ENCODE data around the gene HERC4.
A peak's percentile ranks its signal among the peaks of the same experiment; 100 is the strongest.

HERC4 gene

DNA sequence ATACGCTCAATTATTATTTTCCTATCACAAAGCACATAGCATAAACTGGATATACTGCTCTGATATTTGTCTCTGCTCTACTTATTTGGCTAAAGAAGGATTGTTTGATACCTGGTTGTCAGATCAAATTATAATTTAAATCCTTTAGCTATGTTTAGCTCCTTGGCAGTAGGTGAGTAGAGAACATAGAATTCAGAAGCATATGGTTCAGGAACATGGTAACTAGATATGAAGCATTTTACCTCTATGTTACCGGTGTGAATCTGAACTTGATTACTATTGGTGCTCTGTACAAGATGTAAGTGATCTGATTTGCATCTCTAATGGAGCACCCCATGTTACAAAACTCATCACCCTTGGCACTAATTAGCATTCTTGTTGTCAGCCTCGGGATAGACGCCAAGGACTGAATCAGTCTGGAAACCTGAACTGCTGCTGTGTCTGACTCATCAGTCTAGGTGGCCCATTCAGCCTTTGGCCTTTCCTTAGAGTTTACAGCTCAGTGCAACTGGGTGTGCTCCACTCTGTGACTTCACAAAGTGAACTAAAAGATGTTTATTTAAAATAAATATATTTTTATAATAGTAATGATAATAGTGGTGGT, 21.9 kb upstream of the HERC4 start:
- no peaks in the 10 kb centered on the region for H3K9me3 ChIP-seq (ENCODE audit: insufficient read depth, low read depth, low read length)
- no peaks in the 10 kb centered on the region for H3K79me2 ChIP-seq (ENCODE audit: insufficient read depth, low read length)
- H3K4me2 ChIP-seq (ENCODE audit: low read depth, low read length, poor library complexity, severe bottlenecking): no peak overlapping the region
- H4K20me1 ChIP-seq (ENCODE audit: insufficient read depth, low read length, poor library complexity, severe bottlenecking): no peaks in the 10 kb centered on the region
- H3K9ac ChIP-seq (ENCODE audit: low read depth, low read length, poor library complexity, severe bottlenecking): no peak overlapping the region
- H3K4me1 ChIP-seq (ENCODE audit: insufficient read depth, low read length, poor library complexity, severe bottlenecking): no peaks in the 10 kb centered on the region
- no peak overlapping the region for H3K4me3 ChIP-seq (ENCODE audit: low read length, poor library complexity, severe bottlenecking)
- H3F3A ChIP-seq (ENCODE audit: low read depth): no peaks in the 10 kb centered on the region
- no peak overlapping the region for H2AFZ ChIP-seq (ENCODE audit: low read length)
- no peaks in the 10 kb centered on the region for H3K9me2 ChIP-seq (replicated peaks; ENCODE audit: low read depth, low read length)
- no peaks in the 10 kb centered on the region for H3K36me3 ChIP-seq (ENCODE audit: insufficient read depth, low read length)
- no peak for TF ChIP-seq EZH2phosphoT487 (IDR thresholded peaks at IDR 0.05; ENCODE audit: borderline replicate concordance)
- TF ChIP-seq, protein P1, sequence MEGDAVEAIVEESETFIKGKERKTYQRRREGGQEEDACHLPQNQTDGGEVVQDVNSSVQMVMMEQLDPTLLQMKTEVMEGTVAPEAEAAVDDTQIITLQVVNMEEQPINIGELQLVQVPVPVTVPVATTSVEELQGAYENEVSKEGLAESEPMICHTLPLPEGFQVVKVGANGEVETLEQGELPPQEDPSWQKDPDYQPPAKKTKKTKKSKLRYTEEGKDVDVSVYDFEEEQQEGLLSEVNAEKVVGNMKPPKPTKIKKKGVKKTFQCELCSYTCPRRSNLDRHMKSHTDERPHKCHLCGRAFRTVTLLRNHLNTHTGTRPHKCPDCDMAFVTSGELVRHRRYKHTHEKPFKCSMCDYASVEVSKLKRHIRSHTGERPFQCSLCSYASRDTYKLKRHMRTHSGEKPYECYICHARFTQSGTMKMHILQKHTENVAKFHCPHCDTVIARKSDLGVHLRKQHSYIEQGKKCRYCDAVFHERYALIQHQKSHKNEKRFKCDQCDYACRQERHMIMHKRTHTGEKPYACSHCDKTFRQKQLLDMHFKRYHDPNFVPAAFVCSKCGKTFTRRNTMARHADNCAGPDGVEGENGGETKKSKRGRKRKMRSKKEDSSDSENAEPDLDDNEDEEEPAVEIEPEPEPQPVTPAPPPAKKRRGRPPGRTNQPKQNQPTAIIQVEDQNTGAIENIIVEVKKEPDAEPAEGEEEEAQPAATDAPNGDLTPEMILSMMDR (conservative IDR thresholded peaks at IDR 0.05; ENCODE audit: low read length): no peak
- no peaks in the 10 kb centered on the region for H3K27me3 ChIP-seq (ENCODE audit: insufficient read depth, low read length, poor library complexity, severe bottlenecking)

GRCh38 chr10:68095153-68095552, 20.1 kb upstream of the HERC4 start:
- Histone ChIP-seq H2AFZ (ENCODE audit: low read length) (0 out of 2 replicates have a peak overlapping the region, but pooled peaks have one; percentile 48), H3K27me3 (ENCODE audit: insufficient read depth, low read length, poor library complexity, severe bottlenecking) (no peaks in the 10 kb centered on the region), H3K9me2 (replicated peaks; ENCODE audit: low read depth, low read length) (no peaks in the 10 kb centered on the region), H3K9ac (ENCODE audit: low read depth, low read length, poor library complexity, severe bottlenecking) (no peak overlapping the region), H3K4me2 (ENCODE audit: low read depth, low read length, poor library complexity, severe bottlenecking) (no peak overlapping the region), H4K20me1 (ENCODE audit: insufficient read depth, low read length, poor library complexity, severe bottlenecking) (no peaks in the 10 kb centered on the region), H3K36me3 (ENCODE audit: insufficient read depth, low read length) (no peaks in the 10 kb centered on the region), H3K4me1 (ENCODE audit: insufficient read depth, low read length, poor library complexity, severe bottlenecking) (no peaks in the 10 kb centered on the region), H3F3A (ENCODE audit: low read depth) (no peaks in the 10 kb centered on the region), H3K79me2 (ENCODE audit: insufficient read depth, low read length) (no peaks in the 10 kb centered on the region), H3K4me3 (ENCODE audit: low read length, poor library complexity, severe bottlenecking) (no peak overlapping the region), H3K9me3 (ENCODE audit: insufficient read depth, low read depth, low read length) (no peaks in the 10 kb centered on the region)
- TF ChIP-seq, protein P1 (conservative IDR thresholded peaks at IDR 0.05; ENCODE audit: low read length): no peak
- TF ChIP-seq EZH2phosphoT487 (IDR thresholded peaks at IDR 0.05; ENCODE audit: borderline replicate concordance): no peak

DNA sequence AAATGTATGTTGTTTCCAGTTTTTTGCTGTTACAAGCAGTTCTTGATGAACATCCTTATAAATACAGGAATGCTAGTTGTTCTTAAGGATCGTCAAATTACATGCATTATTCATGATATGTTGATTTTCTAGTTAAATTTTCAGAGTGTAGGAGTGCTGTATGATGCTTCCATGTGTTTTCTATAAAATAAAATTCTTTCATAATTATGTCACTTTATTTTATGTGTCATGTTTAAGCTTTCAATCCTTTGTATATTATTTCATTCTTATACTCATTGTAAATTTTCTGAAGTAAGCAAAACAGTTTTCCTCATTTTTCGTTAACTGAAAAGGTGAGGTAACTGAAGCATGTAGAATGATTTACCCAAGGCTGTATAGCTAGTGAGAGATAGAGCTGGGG, 17.4 kb upstream of the HERC4 start:
- Histone ChIP-seq H3K36me3 (ENCODE audit: insufficient read depth, low read length) (no peaks in the 10 kb centered on the region), H3K27me3 (ENCODE audit: insufficient read depth, low read length, poor library complexity, severe bottlenecking) (no peaks in the 10 kb centered on the region), H3K9me2 (replicated peaks; ENCODE audit: low read depth, low read length) (no peaks in the 10 kb centered on the region), H3K9ac (ENCODE audit: low read depth, low read length, poor library complexity, severe bottlenecking) (no peak overlapping the region), H3K9me3 (ENCODE audit: insufficient read depth, low read depth, low read length) (no peaks in the 10 kb centered on the region), H3K4me3 (ENCODE audit: low read length, poor library complexity, severe bottlenecking) (no peak overlapping the region), H3K79me2 (ENCODE audit: insufficient read depth, low read length) (no peaks in the 10 kb centered on the region), H3F3A (ENCODE audit: low read depth) (no peaks in the 10 kb centered on the region), H3K4me1 (ENCODE audit: insufficient read depth, low read length, poor library complexity, severe bottlenecking) (no peaks in the 10 kb centered on the region), H3K4me2 (ENCODE audit: low read depth, low read length, poor library complexity, severe bottlenecking) (no peak overlapping the region), H2AFZ (ENCODE audit: low read length) (no peak overlapping the region), H4K20me1 (ENCODE audit: insufficient read depth, low read length, poor library complexity, severe bottlenecking) (no peaks in the 10 kb centered on the region)
- TF ChIP-seq, protein P1 (conservative IDR thresholded peaks at IDR 0.05; ENCODE audit: low read length): no peak

Measured in Loucy (cell line).